ENCODE measurements around the gene SLC25A20. TPM values are rescaled to one million over a fixed set of nuclear protein-coding genes. Genes with fewer than 3 reads are reported as not detected.
A peak's percentile ranks its signal among the peaks of the same experiment; 100 is the strongest.

The SLC25A20 gene, protein sequence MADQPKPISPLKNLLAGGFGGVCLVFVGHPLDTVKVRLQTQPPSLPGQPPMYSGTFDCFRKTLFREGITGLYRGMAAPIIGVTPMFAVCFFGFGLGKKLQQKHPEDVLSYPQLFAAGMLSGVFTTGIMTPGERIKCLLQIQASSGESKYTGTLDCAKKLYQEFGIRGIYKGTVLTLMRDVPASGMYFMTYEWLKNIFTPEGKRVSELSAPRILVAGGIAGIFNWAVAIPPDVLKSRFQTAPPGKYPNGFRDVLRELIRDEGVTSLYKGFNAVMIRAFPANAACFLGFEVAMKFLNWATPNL
- 124 TPM for total RNA-seq
- long read RNA-seq, transcript SLC25A20-201 (9 exons, 1,879 nt), result major isoform, 356 of 383 reads
- long read RNA-seq, partial matches to known transcripts, result 7 of 383 reads
- long read RNA-seq, other reads (novel, unspliced or antisense), result 20 of 383 reads

DNA sequence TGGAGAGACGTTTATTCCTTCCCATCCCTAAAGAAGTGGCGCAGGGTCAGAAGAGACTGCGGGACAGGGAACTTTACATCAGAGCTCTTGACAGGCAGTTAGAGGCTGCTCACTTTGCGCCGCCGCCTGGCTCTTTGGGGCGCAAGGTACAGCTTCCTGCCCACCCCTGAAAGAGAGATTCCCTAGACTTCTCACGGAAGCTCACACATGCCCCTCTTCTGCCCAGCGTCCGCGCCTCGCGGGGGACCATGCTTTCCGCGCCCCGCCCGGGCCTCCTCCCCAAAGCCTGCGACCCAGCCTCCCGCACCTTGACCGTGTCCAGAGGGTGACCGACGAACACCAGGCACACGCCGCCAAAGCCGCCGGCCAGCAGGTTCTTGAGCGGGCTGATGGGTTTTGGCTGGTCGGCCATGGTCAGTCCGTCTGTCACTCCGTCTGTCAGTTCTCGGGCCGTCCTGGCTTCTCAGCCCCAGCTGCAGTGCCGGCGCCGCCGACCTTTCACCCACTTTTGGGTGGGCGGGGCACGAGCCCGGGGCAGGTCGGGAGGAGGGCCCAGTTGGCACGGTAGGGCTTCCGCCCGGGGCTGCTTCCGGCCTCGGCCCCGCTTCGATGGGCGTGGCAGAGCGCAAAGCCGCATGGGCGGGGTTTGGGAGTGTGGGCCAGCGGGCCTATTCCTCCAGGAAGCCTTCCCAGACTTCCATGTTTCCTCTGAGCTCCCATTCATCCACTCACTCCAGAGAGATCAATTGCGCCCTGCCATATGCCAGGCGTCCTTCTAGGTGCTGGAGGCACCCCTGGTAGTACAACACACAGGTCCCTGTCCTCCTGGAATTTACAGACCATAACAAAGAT lies at the start of gene SLC25A20:
SLC25A20 (minus strand) TSS at position 500 of the 852 bp plus-strand sequence; CDS start at position 412, 88 bp downstream.
- intact Hi-C loops (cut with micrococcal nuclease), result no loop called here
- peak; percentile 96 for DNase-seq
- peak; percentile 98 for ATAC-seq

DNA sequence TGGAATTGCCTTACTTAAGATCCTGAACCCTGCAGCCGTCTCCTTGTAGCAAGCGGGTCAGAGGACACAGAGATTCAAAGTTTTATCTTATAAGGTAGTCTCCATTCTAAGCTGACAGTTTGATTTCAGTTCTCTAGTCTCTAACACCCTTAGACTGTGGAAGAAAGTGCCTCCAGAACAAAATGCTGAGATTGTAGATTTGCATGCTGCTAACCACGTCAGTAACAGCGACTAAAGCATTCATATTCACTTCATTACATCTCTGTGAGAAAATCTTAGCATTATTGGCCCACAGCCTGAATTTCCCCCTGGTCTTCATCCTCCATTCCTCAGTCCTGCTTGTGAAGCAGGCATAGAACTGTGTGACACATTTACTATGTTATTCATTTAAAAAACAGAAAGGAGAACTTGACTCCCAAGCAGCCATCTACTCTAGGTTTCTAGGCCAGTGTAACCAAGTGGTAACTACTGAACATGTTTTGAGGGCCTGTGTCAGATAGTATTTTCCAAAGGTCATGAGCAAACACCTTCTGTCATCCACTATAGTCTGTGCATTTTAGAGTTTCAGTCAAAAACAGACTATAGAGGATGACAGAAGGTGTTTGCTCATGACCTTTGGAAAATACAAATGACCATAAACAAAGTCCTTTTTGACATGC lies 47.3 kb upstream of the SLC25A20 start:
- intact Hi-C loops (cut with micrococcal nuclease), result no loop called here
- ATAC-seq, result no peak
- no peak for DNase-seq

DNA sequence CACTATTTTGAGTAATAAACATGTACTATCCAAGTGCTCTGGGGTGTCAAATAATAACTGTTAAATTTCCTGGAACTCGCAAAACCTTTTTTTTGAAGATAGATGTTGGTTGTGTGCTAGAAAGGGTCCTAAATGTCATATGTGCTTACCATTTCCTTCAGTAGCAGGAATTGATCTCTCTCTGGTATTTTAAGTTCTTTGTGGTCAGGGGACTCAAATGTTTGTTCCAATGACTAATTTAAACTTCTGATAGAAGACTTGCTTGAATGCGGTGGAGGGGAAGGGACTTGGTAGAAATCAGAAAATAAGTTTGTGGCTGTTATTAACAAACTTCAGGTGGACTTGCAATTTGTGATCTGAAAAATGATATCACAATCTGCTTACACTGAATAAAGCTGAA lies 46.8 kb upstream of the SLC25A20 start:
- intact Hi-C loops (cut with micrococcal nuclease), result no loop called here
- ATAC-seq (no peak), DNase-seq (no peak)

DNA sequence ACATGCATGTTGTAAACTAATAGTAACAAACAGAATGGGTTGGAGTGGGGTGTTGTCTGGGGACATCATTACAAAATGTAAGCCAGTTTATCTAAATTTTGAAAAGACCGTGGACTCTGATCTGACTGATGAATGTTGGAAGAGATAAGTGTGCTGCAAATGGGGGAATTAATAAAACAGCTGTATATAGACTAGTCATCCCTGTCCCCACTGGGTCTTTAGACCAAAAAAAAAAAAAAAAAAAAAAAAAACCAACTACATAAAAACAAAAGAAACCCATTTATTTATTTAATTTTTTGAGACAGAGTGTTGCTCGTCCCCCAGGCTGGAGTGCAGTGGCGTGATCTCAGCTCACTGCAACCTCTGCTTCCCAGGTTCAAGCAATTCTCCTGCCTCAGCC lies 40.0 kb upstream of the SLC25A20 start:
- DNase-seq (no peak), ATAC-seq (no peak)
- intact Hi-C loops (cut with micrococcal nuclease), result no loop called here

DNA sequence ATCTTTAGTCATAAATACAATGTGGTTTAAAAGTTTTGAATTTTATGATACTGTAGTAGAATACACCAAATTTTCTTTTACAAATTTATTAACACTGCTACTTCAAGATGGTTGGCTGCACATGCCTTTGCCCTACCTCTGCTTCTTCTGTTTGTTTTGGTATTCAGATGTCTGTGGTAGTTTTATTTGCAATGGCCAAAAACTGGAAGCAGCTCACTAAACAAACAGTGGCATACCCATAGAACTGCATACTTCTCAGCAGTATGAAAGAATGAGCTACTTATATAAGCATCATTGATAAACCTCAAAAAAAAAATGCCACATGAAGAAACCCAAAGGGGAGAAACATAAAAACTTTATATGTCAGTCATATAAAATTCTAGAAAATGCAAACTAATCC lies 39.5 kb upstream of the SLC25A20 start:
- intact Hi-C loops (cut with micrococcal nuclease), result no loop called here
- no peak for ATAC-seq
- no peak for DNase-seq

DNA sequence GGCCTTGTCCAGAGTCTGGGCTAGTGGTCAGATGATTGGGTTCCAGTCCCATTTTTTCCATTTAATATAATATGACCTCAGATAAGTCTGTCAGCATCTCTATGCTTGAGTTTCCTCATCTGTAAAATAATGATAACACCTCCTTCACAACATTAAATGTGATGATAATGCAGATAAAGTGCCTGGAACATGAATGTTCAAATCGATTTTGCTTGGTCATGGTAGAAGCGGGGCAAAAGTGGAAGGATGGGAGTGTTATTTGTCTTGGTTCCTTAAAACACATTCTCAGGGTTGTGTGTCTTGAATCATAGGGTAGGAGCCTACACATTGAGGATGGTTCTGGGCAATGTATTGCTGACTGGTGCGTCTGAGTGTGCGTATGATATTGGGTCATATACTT lies 36.8 kb upstream of the SLC25A20 start:
- ATAC-seq (no peak), DNase-seq (no peak)
- intact Hi-C loops (cut with micrococcal nuclease), result no loop called here

DNA sequence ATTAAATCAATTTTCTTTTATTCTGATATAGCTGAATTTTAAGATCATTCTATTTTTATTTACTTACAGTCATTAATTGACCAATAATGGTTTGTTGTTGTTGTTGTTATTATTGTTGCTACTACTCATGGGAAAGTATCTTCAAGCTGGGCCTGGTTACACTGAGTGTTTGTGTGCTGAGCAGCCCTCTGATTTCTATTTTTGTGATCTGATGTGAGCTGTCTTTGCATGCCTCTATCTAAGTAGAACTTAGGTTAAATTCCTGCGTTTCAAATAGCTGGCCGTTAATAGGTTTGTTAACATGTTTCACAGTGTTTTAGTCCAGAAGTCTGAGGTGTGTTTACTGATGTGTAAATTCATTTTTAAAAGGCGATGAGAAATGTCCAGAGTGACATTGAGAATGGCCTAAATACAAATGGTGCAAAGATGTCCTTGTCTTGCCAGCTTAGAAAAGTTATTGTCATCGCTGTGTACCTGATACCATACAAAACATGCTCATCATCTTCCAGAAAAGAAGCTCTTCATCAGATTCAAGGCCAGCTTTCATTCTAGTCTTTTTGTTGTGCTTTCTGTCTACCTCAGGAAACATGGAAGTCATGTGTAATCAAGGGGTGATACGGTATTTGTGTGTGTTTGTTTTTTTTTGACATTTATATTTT lies 35.8 kb upstream of the SLC25A20 start:
- no peak for DNase-seq
- intact Hi-C loops (cut with micrococcal nuclease), result no loop called here
- ATAC-seq, result peak; percentile 87

DNA sequence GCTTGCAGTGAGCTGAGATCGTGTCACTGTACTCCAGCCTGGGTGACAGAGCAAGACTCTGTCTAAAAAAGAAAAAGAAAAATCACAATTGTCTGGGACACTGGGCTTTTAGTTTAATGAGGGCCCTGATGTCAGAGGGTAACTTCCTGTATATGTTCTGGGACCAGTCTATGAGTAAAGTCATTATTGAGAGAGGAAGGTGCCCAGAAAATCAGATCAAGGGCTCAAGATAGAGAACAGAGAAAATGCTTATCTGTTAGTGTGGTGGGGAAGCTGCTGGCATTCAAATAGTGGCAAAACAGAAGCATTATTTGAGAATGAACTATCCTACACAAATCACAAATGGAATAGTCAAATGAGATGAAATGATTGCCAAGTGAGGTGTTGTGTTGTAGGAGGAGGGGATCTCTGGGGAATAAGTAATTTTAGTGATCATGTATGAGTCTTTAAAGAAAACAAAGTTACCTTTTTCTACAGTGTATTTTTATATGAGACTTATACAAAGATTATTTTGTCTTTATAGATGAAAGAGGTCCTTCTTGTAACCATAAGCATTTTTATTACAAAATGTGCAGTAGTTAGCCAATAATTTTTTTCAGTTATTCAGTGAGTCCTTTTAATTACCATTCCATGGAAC lies 33.4 kb upstream of the SLC25A20 start:
- intact Hi-C loops (cut with micrococcal nuclease), result no loop called here
- DNase-seq (no peak), ATAC-seq (no peak)

DNA sequence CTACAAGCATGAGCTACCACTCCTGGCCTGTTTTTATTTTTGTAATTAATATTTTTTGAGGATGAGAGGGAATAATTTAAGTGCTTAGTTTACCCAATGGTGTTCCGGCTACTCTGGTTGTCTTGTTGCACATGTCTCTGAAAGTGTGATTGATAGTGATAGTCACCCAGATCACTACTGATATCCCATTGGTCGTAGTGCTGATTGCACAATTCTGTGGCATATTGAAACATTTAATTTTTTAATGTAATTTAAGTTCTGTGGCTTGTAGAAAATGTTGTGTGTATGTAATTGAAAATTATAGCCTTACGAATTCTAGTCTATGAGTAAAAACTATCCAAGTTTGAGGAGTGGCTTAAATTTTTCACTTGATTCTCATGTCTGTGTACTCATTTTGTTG lies 31.9 kb upstream of the SLC25A20 start:
- DNase-seq (no peak), ATAC-seq (no peak)
- intact Hi-C loops (cut with micrococcal nuclease), result no loop called here

DNA sequence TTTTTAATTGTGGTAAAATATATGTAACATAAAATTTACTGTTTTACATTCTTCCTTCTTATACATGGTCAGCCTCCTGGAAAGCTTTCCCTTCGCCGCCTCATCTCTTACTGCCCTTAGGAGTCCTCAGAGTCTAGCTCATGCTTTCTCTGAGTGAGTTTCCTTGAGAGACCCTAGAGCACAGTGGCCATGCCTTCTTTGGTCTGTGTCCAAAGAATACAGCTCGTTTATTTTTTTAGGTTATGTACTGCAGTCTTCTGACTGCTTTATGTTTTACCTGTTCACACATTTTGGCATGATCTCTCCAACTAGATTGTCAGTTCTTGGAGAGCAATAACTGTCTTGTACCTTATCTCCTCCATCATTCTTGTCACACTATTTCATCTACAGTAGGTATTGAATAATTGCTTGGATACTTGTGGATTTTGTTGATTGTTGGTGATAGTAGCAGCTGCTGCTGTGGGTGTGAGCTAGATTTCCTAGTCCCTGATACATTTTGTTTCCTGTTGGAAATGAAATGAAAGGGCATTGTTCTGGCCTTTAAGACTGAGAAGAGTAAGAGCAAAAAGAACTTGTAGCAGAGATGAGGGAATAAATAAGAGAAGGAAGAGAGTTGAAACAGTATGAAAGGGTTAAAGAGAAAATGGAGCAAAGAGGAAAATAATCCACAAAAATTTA lies 30.8 kb upstream of the SLC25A20 start:
- ATAC-seq (peak; percentile 17), DNase-seq (no peak)
- intact Hi-C loops (cut with micrococcal nuclease), result no loop called here

DNA sequence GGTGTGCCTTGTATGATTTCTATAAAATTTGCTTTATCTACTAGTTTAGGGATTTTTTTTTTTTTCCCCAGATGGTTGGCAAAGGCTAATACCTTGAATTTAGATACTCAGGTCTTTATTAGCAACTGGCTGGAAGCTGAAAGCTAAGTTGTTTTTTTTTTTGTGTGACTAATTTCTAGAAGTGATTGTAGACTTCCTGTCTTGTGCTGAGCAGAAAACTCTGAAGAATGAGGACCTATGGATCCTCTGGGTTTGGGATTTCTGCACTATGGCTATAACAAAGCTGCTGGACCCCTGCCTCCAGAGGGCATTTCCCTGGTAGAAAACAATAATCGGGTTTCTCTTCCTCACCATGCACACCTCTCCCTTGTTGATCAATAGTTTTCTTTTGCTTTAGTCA lies 30.0 kb upstream of the SLC25A20 start:
- intact Hi-C loops (cut with micrococcal nuclease), result no loop called here
- ATAC-seq, result no peak
- DNase-seq, result no peak

DNA sequence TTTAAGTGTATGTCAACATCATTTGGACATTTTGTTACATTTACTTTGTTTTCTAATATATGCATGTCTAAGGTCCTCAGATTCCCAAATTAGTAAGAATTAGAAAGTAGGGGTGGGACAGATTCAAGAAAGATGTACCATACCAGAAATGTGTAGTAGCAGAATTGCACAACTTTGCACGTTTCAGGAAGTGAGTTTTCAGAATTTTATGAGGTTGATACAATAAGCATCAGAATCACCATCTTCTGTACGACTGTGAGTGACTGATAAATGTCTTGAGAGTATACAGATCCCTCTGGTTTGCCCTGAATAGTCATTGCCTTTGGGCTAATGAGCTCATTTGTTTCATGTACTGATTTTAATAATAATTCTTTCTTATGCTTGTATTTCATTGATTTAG lies 29.2 kb upstream of the SLC25A20 start:
- intact Hi-C loops (cut with micrococcal nuclease), result no loop called here
- no peak for DNase-seq
- ATAC-seq, result no peak

DNA sequence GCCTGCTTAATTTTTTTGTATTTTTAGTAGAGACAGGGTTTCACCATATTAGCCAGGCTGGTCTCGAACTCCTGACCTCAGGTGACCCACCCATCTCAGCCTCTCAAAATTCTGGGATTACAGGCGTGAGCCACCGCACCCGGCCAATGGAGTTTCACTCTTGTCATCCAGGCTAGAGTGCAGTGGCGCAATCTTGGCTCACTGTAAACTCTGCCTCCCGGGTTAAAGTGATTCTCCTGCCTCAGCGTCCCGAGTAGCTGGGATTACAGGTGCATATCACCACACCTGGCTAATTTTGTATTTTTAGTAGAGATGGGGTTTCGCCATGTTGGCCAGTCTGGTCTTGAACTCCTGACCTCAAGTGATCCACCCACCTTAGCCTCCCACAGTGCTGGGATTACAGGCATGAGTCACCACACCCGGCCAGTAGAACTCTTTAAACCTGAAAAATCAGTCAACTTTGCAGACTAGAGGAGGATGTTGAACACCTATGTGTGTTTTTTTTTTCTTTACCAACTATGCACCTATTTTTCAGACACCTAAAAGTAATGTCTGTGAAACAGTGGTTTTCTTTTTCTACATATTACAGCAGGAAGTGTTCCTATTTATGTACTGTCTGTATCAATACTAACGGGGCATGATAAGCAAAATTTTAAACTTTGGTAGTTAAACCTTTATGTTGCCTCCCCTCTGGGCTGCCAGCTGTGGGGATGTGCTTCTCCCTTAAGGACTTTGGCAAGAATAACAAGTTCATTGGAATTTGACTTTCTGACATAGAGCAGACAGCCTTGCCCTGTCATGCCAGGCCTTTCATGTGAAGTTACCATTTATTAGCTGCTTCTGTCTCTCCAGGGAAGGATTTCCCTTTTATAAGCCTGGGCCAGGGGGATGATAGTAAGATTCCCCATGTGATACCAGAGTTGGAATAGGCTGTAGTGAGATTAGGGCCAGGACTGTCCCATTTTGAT lies 28.0 kb upstream of the SLC25A20 start:
- intact Hi-C loops (cut with micrococcal nuclease), result no loop called here
- peak; percentile 42 for DNase-seq
- ATAC-seq, result peak; percentile 73

DNA sequence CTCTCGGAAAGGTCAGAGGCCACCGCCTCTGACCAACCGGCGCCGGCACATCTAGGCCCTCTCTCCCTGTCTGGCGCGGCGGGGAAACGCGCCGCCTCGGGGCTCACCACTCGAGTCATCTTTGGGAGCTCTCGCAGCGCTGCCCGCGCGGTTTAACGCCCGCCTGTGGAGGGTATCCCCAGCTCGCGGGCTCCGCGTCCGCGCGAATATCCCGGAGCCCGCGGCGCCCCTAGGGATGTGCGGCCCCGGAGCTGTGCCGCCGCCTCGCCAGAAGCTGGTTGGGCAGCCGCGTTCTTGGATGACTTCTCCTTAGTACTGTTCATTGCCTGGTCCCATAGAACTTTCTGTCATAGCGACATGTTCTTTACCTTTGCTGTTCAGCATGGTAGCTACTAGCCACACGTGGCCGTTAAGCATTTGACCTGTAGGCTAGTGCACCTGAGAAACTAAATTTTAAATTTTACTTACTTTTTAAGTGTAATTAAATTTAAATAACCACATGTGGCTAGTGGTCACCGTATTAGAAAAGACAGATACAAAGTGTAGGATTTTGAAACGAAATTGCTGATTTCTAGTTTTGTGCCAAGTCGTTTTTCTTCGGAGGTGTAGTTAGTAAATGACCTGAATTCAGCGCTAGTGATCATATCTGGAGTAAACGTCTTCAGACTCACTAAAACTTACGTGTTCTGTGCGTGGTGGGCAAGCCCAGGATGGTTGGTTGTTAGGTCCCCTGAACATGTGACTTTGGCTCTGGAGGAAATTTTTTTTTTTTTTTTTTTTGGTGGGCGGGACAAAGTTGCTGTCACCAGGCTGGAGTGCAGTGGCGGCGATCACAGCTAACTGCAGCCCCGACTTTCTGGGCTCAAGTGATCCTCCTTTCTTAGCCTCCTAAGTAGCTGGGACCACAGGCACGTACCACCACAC lies 20.8 kb upstream of the SLC25A20 start:
- DNase-seq, result peak; percentile 62
- peak; percentile 49 for ATAC-seq
- intact Hi-C loops (cut with micrococcal nuclease), result no loop called here

DNA sequence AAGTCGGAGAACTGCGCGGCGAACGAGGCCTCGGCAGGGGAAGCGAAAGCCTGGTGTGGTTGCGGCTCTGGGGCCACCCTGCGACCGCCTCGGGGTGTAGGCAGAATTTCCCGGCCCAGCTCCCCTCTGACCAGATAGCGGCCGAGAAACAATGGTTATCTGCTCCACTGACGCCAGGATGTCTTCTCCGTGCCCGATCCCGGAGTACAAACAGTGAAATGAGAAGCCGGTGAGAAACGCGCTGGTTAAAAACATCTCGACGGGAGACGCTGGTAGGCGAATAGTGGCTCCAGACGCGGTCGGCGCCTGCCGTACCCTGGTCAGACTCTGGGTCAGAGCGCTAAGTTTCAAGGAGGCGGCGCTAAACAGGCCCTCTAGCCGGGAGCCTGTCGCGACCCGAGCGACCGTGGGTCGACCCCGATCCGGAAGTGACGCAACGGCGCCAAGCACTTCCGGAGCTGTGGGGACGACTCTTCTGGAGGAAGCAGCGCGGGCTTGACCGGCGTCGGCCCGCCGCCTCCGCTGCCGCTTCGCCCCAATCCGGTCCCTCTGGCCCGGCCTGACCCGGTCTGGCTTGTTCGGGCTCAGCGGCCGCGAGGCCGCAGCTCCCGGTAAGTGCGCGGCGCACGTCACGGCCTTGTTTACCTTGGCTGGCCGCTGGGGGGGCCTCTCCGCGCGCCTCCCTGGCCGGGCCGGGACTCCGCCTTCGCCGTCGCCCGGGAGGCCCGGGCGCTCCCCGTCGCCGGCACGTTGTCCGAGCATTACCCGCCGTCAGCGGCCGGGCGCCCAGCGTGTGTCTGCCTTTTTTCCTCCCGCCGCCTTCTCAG lies 19.9 kb upstream of the SLC25A20 start, which contains the start of gene ARIH2:
ARIH2 (plus strand) TSS at position 455 of the 827 bp plus-strand sequence. CDS start 8,717 bp downstream, outside the sequence.
- intact Hi-C loops (cut with micrococcal nuclease), result no loop called here
- ATAC-seq, result peak; percentile 96
- DNase-seq, result peak; percentile 97
